Peyer's patch (tissue), 4 donors: ENCODE data around the gene NMBR.

ENCODE experiments used
- CTCF ChIP-seq, 6 experiments: fragments of 450-650 bp in 4 of 6; fragments of 200-600 bp in 2 of 6; sonication (generic) in 1 of 6; IDR thresholded peaks; one replicate each; pipeline ENCODE4 v1.5.1; 2017 to 2019; ENCODE audit warnings: antibody characterized with exemption in 6 of 6, mild to moderate bottlenecking in 3 of 6, moderate library complexity in 1 of 6
- POLR2A ChIP-seq, 2 donors: fragments of 450-650 bp; IDR thresholded peaks; one replicate each; pipeline ENCODE4 v1.5.1; 2017; ENCODE audit warnings: antibody characterized with exemption in 2 of 2, mild to moderate bottlenecking in 2 of 2, moderate library complexity in 2 of 2

- TF ChIP-seq CTCF (IDR thresholded peaks at IDR 0.05) (no peak), POLR2A (IDR thresholded peaks at IDR 0.05) (no peak)
These were observed 118.4 kb downstream of the NMBR start for GRCh38 chr6:142028527-142028926.
